H54 (cell line): ENCODE data around the gene KIF4A.
A peak's percentile ranks its signal among the peaks of the same experiment; 100 is the strongest.
"Not testable (repeated sequence)": the region's sequence is repeated elsewhere in the genome, so short reads cannot be mapped to it uniquely, and the experiment has no call there.

ENCODE experiments used
- DNase-seq: peaks from one replicate; pipeline ENCODE4 v3.0.0; 2011; ENCODE audit warnings: low spot score, mixed read lengths; ENCODE audit not compliant: insufficient read length
- FAIRE-seq: peaks from 3 replicates; lab custom pipeline; 2011; peaks lifted over from hg19 to GRCh38; lab: Jason Lieb, UNC
- POLR2A ChIP-seq: IDR thresholded peaks from 2 replicates; pipeline ENCODE4 v1.6.1; 2011; ENCODE audit warnings: low read depth, mild to moderate bottlenecking, low read length

KIF4A gene, protein sequence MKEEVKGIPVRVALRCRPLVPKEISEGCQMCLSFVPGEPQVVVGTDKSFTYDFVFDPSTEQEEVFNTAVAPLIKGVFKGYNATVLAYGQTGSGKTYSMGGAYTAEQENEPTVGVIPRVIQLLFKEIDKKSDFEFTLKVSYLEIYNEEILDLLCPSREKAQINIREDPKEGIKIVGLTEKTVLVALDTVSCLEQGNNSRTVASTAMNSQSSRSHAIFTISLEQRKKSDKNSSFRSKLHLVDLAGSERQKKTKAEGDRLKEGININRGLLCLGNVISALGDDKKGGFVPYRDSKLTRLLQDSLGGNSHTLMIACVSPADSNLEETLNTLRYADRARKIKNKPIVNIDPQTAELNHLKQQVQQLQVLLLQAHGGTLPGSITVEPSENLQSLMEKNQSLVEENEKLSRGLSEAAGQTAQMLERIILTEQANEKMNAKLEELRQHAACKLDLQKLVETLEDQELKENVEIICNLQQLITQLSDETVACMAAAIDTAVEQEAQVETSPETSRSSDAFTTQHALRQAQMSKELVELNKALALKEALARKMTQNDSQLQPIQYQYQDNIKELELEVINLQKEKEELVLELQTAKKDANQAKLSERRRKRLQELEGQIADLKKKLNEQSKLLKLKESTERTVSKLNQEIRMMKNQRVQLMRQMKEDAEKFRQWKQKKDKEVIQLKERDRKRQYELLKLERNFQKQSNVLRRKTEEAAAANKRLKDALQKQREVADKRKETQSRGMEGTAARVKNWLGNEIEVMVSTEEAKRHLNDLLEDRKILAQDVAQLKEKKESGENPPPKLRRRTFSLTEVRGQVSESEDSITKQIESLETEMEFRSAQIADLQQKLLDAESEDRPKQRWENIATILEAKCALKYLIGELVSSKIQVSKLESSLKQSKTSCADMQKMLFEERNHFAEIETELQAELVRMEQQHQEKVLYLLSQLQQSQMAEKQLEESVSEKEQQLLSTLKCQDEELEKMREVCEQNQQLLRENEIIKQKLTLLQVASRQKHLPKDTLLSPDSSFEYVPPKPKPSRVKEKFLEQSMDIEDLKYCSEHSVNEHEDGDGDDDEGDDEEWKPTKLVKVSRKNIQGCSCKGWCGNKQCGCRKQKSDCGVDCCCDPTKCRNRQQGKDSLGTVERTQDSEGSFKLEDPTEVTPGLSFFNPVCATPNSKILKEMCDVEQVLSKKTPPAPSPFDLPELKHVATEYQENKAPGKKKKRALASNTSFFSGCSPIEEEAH

DNA sequence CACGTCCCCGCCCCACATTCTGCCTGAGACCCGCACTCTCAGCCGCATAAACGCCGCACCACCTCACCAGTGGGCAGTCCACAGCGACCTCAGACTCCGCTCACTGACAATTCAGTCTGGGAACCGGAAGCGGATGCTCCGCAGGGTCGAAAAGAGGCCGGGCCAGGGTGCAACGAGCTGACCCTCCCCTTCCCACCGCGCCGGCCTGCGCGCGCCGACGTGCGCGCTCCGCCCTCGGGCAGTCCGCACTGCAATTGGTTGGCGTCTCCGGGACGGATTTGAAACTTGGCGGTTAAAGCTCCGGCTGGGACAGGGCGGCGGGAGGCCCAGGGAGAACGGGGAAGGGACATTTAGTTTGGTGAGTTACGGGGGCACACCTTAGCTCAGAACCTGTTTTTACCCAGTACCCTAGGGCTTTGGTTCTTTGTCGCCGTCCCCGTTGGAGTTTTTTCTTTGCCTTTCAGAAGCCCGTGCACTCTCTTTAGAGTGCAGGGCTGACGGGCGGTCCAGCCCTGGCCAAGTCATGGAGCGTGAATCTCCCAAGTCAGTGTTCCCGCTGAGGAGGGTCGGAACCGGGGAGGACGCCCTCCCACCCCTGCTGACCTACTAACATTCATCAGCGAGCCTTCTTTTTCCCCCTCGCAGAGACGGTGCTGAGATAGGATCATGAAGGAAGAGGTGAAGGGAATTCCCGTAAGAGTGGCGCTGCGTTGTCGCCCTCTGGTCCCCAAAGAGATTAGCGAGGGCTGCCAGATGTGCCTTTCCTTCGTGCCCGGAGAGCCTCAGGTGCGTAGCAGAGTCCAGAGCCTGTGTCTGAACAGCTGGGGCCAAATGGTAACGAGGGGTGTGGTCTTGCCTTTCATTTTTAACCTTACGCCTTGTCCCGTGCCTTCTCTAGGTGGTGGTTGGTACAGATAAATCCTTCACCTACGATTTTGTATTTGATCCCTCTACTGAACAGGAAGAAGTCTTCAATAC, at the start of gene KIF4A, which contains the start of gene PDZD11:
TSS of gene KIF4A (plus strand) at position 312 of the 978 bp plus-strand sequence. CDS start at position 667, 355 bp downstream.
TSS of gene PDZD11 (minus strand) at position 135 of the 978 bp plus-strand sequence. CDS start 586 bp downstream, outside the sequence.
- peak; percentile 91 for FAIRE-seq
- peak; percentile 90 for DNase-seq

DNA sequence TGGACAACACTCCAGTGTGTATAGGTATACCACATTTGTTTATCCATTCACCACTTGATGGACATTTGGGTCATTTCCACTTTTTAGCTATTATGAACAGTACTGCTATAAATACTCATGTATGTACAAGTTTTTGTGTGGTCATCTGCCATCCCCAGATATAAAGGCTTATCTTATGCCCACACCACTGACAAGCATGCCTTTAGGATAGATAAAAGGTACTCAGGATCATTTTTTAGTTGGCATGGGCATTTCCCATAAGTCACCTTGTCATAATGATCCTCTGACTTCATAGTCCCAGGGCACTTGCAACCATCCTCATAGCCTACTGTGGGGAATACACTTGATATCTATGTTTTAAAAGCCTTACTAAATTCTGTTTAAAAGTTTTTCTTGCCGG, 49.2 kb upstream of the KIF4A start:
- no peak for DNase-seq
- FAIRE-seq, result no peak
- TF ChIP-seq POLR2A, result no peak

More for the DNA sequence above, at the start of gene KIF4A, which contains the start of gene PDZD11:
- TF ChIP-seq POLR2A, result peak; percentile 66

DNA sequence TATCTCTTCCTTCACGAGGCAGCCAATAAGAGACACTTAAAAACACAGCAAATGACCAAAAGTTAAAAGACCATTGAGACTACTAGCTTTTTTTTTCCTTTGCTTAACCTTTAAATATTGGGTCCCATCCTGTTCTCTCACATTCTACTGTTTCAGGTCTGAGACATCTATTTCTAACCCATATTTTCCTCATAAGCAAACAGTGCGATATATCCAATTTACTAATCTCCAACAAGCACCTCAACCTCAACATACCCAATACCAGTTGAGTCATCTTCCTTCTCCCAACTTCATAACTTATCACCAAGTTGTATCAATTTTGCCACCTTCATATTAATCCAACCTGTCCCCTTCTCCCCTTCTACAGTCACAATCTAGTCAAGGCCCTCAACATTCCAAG, 48.4 kb upstream of the KIF4A start:
- TF ChIP-seq POLR2A, result no peak
- no peak for DNase-seq
- no peak for FAIRE-seq

DNA sequence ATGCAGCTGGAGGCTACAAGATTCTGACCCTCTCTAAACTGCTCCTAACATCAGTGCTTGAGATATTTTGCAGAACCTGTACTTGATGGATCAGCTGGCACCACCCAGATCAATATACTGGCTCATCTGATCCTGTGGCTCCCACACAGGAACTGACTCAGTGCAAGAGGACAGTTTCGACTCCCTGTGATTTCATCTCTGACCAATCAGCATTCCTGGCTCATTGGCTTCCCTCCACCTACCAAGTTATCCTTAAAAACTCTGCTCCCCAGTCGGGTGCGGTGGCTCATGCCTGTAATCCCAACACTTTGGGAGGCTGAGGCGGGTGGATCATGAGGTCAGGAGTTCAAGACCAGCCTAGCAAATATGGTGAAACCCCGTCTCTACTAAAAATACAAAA, 46.3 kb upstream of the KIF4A start:
- not testable (repeated sequence) for FAIRE-seq, DNase-seq

DNA sequence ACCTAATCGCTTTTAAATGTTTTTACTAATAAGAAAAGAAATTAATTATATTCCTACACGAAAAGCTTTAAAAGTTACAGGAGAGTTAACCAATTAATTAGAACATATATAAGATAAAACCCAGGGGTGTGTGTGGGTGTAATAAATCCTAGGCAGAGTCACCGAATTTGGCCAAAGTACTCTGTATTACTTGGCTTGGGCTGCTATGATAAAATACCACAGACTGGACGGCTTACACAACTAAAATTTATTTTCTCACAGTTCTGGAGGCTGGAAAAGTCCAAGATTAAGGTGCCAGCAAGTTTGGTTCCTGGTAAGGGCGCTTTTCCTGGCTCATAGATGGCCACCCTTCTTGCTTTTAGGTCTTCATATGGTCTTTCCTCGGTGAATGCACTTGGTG, 45.0 kb upstream of the KIF4A start:
- FAIRE-seq (no peak), DNase-seq (no peak)
- TF ChIP-seq POLR2A, result no peak

DNA sequence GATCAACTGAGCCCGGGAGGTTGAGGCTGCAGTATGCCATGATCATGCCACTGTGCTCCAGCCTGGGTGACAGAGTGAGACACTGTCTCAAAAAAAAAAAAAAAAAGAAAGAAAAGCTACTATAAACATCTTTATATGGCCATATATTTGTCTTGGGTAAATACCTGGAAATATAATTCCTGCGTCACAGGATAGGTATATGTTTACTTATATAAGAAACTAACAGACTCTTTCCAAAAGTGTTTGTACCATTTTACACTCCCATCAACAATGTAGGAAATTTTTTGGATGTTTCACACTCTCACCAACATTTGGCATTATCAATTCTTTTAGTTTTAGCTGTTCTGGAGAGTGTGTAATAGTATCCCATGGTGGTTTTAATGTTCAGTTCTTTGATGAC, 42.7 kb upstream of the KIF4A start:
- DNase-seq (no peak), FAIRE-seq (no peak)
- TF ChIP-seq POLR2A, result no peak

DNA sequence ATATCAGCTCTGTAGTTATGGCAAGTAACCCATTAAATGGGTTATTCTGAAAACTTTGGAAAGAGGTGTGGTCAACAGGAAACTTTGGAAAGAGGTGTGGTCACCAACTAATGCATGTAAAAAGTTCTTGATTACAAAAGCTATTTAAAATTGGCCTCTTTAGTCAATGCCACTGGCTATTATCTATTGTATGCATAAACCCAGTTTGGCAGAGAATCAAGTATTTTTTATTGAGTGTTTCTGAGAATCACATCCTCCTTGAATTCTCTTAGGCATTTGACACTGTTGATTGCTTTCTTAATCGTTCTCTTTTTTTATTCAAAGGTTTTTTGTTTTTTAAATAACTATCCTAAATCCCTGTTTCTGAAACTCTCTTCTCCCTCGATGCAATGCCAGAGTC, 37.4 kb upstream of the KIF4A start:
- DNase-seq, result no peak

DNA sequence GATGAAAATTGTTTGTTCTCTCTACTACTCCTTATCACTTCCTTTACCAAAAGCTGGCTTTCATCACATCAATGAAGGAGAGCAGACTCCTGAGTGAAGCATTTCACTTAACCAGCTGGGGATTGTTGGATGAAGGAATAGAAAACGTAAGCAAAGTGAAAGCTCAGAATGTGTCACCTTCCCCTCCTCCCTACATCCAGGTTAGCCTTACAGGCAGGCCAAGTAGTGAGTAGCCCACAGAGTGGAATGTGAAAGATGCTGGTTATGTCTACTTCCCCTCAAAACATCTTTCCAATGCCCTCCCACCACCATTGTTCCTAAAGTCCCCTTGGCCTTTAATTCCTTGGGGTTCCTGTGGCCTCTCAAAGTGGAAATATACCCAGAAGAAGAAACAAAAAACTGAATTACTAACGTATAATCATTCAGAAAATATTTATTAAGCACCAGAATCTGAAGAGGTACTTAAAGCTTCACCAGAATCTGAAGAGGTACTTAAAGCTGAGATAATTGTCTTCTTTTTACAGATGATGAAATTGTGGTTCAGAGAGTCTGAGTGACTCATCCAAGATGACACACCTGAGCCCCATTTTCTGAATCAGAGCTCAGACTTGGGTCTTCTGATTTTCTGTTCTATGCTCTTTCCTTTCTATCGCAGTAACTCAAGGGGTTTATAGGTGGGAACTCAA, 36.4 kb upstream of the KIF4A start:
- FAIRE-seq (no peak), DNase-seq (no peak)
- TF ChIP-seq POLR2A, result no peak

More for the DNA sequence above, 37.4 kb upstream of the KIF4A start:
- no peak for TF ChIP-seq POLR2A
- no peak for FAIRE-seq

DNA sequence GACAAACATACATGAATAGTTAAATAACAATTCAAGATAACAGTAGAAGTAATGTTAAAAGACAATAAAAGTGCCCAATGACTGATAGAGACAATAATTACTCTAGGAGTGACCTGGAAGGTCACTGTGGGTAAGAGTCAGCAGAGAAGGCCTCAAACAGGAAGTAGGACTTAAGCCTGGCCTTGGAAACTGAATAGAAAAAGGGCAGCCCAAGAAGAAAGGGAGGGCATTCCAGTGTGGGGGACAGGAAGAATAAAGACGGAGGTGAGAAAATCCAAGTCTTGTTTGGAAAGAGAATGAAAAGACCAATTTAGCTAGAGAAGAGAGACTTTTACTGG, 35.9 kb upstream of the KIF4A start:
- TF ChIP-seq POLR2A, result no peak
- no peak for DNase-seq
- no peak for FAIRE-seq

DNA sequence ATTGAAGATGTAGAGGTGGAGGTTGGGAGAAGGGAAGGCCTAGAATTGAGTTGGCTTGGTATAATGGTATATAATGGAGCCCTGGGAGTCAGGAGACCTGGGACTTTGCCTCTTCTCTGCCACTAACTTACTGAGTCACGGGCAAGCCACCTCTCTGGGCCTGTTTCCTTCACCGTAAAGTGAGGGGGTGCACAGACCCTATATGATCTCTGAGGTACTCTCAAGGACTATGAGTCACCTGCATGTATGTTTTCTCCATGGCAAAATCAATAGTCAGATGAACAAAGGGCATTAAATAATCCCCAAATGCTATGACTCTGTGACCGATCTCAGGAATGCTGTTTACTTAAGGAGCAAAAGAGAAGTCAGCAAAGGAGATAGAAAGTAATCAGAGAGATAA, 35.0 kb upstream of the KIF4A start:
- no peak for DNase-seq
- TF ChIP-seq POLR2A, result no peak
- FAIRE-seq, result no peak

DNA sequence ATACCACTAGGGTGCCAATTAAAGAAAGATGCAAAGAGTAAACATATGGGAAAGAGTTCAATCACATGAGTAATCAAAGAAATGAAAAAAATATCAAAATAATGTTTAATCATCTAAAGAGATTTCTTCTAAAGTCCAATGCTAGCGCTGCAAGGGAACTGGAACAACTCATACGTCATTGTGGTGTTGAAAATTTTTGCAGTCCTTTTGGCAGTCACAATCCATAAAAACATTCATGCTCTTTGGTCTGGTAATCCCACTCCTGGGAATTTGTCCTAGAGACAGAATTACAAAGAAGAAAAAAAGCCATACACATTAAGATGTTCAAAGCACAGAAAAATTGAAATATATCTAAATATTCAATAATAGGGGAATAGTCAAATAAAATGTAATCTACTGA, 34.5 kb upstream of the KIF4A start:
- DNase-seq (no peak), FAIRE-seq (no peak)
- TF ChIP-seq POLR2A, result no peak

DNA sequence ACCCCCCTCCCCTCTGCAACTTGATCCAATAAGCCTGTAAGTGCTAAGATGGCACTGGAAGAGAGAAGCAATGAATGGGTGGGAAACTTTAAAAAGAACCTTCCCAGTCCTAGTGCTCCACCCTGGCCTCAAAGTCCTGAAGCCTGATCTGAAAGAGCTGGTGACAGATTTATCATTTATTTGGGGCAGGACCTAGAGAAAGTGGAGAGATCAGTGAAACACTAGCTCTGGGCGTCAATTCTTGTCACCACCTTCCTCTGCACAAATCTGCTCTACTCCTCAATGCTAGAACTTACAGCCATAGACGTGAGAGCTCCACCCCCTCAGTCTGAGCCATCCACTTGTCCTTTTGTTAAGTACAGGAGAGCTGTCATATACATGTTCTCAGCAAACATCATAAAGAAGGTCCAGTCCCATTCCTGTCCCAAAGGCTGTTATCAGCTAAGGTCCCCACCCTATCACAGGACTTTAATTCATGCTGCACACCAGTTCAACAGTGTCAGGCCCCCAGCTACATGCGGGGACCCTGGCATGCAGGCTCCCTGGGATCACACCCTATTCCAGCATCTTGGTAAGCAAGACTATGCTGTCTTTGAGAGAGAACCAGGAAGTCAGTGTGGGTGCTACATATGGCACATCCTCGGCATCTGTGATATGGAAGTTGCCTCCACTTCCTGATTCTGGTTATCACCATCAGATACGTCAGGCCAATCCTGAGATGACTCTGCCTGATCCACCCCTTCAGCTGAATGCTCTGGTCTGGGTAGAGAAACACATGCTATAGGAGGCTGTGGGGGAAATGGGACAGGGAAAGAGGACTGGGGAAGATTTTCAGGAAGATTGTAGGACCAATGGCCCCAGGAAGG, 32.2 kb upstream of the KIF4A start:
- FAIRE-seq (no peak), DNase-seq (no peak)
- no peak for TF ChIP-seq POLR2A
